DND-41 (cell line): ENCODE results near the gene ZNF493.

Experiments
- CTCF ChIP-seq: IDR thresholded peaks from 2 replicates; pipeline ENCODE4 v1.5.1; 2012; ENCODE audit warnings: borderline replicate concordance, low read length, moderate library complexity, mild to moderate bottlenecking; ENCODE audit not compliant: poor library complexity, severe bottlenecking; ENCODE audit errors: extremely low read depth
- EZH2 ChIP-seq: IDR thresholded peaks from 3 replicates; pipeline ENCODE4 v1.6.1; 2012; ENCODE audit warnings: borderline replicate concordance, low read depth, mild to moderate bottlenecking, moderate library complexity, low read length, inconsistent platforms; ENCODE audit not compliant: severe bottlenecking

DNA sequence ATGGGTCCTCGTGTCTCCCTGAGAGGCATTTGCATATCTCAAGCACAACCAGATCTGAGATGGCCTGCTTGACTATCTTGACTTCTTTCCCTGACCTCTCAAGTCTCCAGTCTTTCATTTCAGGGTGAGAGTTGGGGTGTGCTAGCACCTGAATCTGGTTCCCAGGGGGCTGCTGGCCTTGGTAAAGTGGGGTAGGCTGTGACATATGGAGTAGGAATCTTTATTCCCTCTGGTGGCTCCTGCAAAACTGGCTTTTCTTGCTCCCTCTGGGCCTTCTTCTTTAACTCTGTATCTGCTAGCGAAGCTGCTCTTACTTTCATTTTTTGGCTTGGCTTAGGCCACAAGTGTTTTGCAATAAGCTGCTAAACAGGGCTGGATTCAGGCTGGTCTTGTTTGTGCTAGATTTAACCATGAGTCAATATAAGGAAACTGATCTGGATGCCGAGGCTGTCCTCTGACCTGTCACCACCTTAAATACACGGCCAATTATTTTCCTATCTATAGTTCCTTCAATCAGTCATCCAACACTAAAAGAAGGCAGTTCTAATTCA lies 42.3 kb downstream of the ZNF493 start:
- TF ChIP-seq CTCF (no peak), EZH2 (no peak)
